K562 (cell line): Measurements from ENCODE around the gene PPARG. TPM values are rescaled to one million over a fixed set of nuclear protein-coding genes. Genes with fewer than 3 reads are reported as not detected.

Experiments used
- ATAC-seq: fragments of 200-7000 bp; cut with Tn5 transposase; 3 replicates; pipeline ENCODE4 v1.9.1; 2020; ENCODE audit warnings: moderate library complexity
- BruUV-seq: library from RNA; stranded (reverse); fragments of 400-500 nt; replicated peaks from 2 replicates; lab custom pipeline; 2021; lab: Mats Ljungman, UMichigan
- CTCF ChIA-PET: fragments of 300-600 bp; formaldehyde crosslinking; extraction: SDS; loops from one replicate; lab custom pipeline; 2021; ENCODE audit warnings: low intra/inter-chr PET ratio; lab: Yijun Ruan, JAX
- POLR2A ChIA-PET: fragments of 300-600, 350-650 bp; sonication (Branson Sonifier 250); formaldehyde crosslinking; extraction: SDS; loops from one replicate; lab custom pipeline; 2021; ENCODE audit warnings: antibody characterized with exemption, inconsistent platforms; lab: Yijun Ruan, JAX
- DNase-seq, 4 experiments: peaks; one replicate each; pipeline versions ENCODE4 v3.0.0 to v3.0.0-alpha.2; 2011 to 2018; ENCODE audit warnings: low spot score in 3 of 4, mixed read lengths in 3 of 4; ENCODE audit errors: extremely low read depth in 1 of 4
- FAIRE-seq: peaks from 2 replicates; lab custom pipeline; 2011; peaks lifted over from hg19 to GRCh38; lab: Jason Lieb, UNC
- H2AFZ ChIP-seq: 2 replicates; pipeline ENCODE4 v1.6.0; 2011; ENCODE audit warnings: low read depth, low read length, control low read depth, inconsistent platforms
- H3K27ac ChIP-seq: fragments of 200-600 bp; 3 replicates; pipeline ENCODE4 v1.8.0; 2011; ENCODE audit warnings: low read depth, mild to moderate bottlenecking, control low read depth, inconsistent platforms, low read length, moderate library complexity, mixed read lengths; ENCODE audit errors: extremely low read depth
- H3K27me3 ChIP-seq, 2 experiments: fragments of 300-600 bp in 1 of 2; 2 replicates in 1 of 2; 3 replicates in 1 of 2; pipeline versions ENCODE4 v1.6.0 to v1.8.0; 2011; ENCODE audit warnings: inconsistent platforms in 2 of 2, low read length in 2 of 2, mild to moderate bottlenecking in 1 of 2, mixed read lengths in 1 of 2, moderate library complexity in 1 of 2; ENCODE audit not compliant: control insufficient read depth in 2 of 2, insufficient read depth in 2 of 2
- H3K36me3 ChIP-seq: fragments of 300-600 bp; 3 replicates; pipeline ENCODE4 v1.8.0; 2011; ENCODE audit warnings: mild to moderate bottlenecking, low read length, inconsistent platforms; ENCODE audit not compliant: control insufficient read depth, insufficient read depth
- H3K4me1 ChIP-seq, 2 experiments: fragments of 200-600 bp in 1 of 2; replicated peaks in 1 of 2; 2 replicates in 1 of 2; 3 replicates in 1 of 2; pipeline versions ENCODE4 v1.5.1 to v1.8.0; 2011; ENCODE audit warnings: inconsistent platforms in 2 of 2, low read length in 2 of 2, mild to moderate bottlenecking in 1 of 2, mixed read lengths in 1 of 2, moderate library complexity in 1 of 2; ENCODE audit not compliant: control insufficient read depth in 2 of 2, insufficient read depth in 2 of 2
- H3K4me2 ChIP-seq: 2 replicates; pipeline ENCODE4 v1.6.1; 2011; ENCODE audit warnings: low read length, control low read depth, inconsistent platforms, mixed read lengths; ENCODE audit not compliant: insufficient read depth
- H3K4me3 ChIP-seq: fragments of 200-600 bp; sonication (generic), shearing (Covaris generic); 2 replicates; pipeline ENCODE4 v1.5.1; 2016; ENCODE audit warnings: control low read depth, inconsistent platforms
- H3K79me2 ChIP-seq: fragments of 200-600 bp; 3 replicates; pipeline ENCODE4 v1.8.0; 2011; ENCODE audit warnings: low read length, inconsistent platforms; ENCODE audit not compliant: control insufficient read depth, insufficient read depth
- H3K9ac ChIP-seq, 2 experiments: 2 replicates each; pipeline versions ENCODE4 v1.6.0 to v1.6.1; 2011; ENCODE audit warnings: low read depth in 2 of 2, low read length in 2 of 2, control low read depth in 1 of 2, inconsistent platforms in 1 of 2, mild to moderate bottlenecking in 1 of 2, mixed read lengths in 1 of 2; ENCODE audit not compliant: insufficient read depth in 1 of 2
- H3K9me1 ChIP-seq: one replicate; pipeline ENCODE4 v1.6.0; 2011; ENCODE audit warnings: inconsistent platforms, mild to moderate bottlenecking, low read length, moderate library complexity; ENCODE audit not compliant: control insufficient read depth, insufficient read depth
- H3K9me3 ChIP-seq: replicated peaks from 2 replicates; pipeline ENCODE4 v1.5.1; 2011; ENCODE audit warnings: low read depth, low read length, inconsistent platforms; ENCODE audit not compliant: control insufficient read depth, insufficient read depth
- H4K20me1 ChIP-seq: replicated peaks from 2 replicates; pipeline ENCODE4 v1.6.1; 2011; ENCODE audit warnings: low read length, inconsistent platforms, mixed read lengths; ENCODE audit not compliant: control insufficient read depth, insufficient read depth
- HSF4 ChIP-seq: fragments of 250-450 bp; sonication (Bioruptor Pico); IDR thresholded peaks from 2 replicates; pipeline ENCODE4 v2.1.2; 2022; ENCODE audit warnings: mild to moderate bottlenecking, moderate library complexity, borderline replicate concordance
- KDM1A ChIP-seq, 2 experiments: fragments of 450-650 bp; IDR thresholded peaks; 2 replicates each; pipeline ENCODE4 v1.6.1; 2016; ENCODE audit warnings: mild to moderate bottlenecking in 2 of 2
- KDM4B ChIP-seq, 2 experiments: fragments of 450-650 bp in 1 of 2; sonication (generic) in 1 of 2; IDR thresholded peaks; 2 replicates each; pipeline ENCODE4 v1.6.1; 2016 to 2017; ENCODE audit warnings: borderline replicate concordance in 2 of 2, antibody characterized with exemption in 1 of 2, low read depth in 1 of 2, mild to moderate bottlenecking in 1 of 2
- PYGO2 ChIP-seq: fragments of 450-650 bp; IDR thresholded peaks from 2 replicates; pipeline ENCODE4 v1.6.1; 2016; ENCODE audit warnings: mild to moderate bottlenecking, missing genetic modification characterization, moderate library complexity, missing compliant biosample characterization
- RBM17 ChIP-seq: fragments of 200-400 bp; formaldehyde crosslinking; IDR thresholded peaks from 2 replicates; pipeline ENCODE4 v1.6.1; 2017; ENCODE audit warnings: low read depth, mild to moderate bottlenecking, low read length, borderline replicate concordance
- SP2 ChIP-seq: IDR thresholded peaks from 2 replicates; pipeline ENCODE4 v1.6.1; 2011; ENCODE audit warnings: mild to moderate bottlenecking, low read depth, low read length, moderate library complexity; ENCODE audit not compliant: poor library complexity, severe bottlenecking; ENCODE audit errors: extremely low read depth
- TEAD2 ChIP-seq: fragments of 450-650 bp; IDR thresholded peaks from 2 replicates; pipeline ENCODE4 v1.6.1; 2016; ENCODE audit warnings: missing genetic modification characterization, control low read depth, missing compliant biosample characterization
- XRCC3 ChIP-seq: fragments of 450-650 bp; IDR thresholded peaks from 2 replicates; pipeline ENCODE4 v1.6.1; 2017; ENCODE audit warnings: mild to moderate bottlenecking, moderate library complexity
- ZNF79 ChIP-seq: fragments of 250-450 bp; sonication (Bioruptor Pico); IDR thresholded peaks from 2 replicates; pipeline ENCODE4 v1.4.0; 2020; ENCODE audit warnings: low read depth, mild to moderate bottlenecking, moderate library complexity
- WGBS: fragments of 100-300 bp; shearing (Covaris generic); methylation state at CpG from one replicate; pipeline ENCODE4 v1.1.6; 2016; ENCODE audit warnings: low coverage, mixed read lengths; ENCODE audit not compliant: insufficient coverage; ENCODE audit errors: missing lambda C conversion rate; 5-methylcytosine and 5-hydroxymethylcytosine counted together
- in situ Hi-C: fragments of 300-500 bp; cut with MboI; formaldehyde crosslinking; loops from 4 replicates; pipeline ENCODE4 v1.15.0; 2018; ENCODE audit warnings: inconsistent platforms, mixed read lengths
- intact Hi-C: fragments of 100-400 bp; cut with micrococcal nuclease; formaldehyde crosslinking; loops from 2 replicates; pipeline ENCODE4 v1.14.2; 2022
- polyA plus RNA-seq, 8 experiments: library from polyadenylated mRNA; depleted of rRNA in 4 of 8; stranded (reverse) in 5 of 8; unstranded in 3 of 8; fragments of >200 nt; fragmentation: Nextera tagmentation in 2 of 8; fragmentation: Illumina TruSeq in 1 of 8; extraction: Ambion mirVana in 2 of 8; extraction: Trizol in 1 of 8; gene quantifications; 2 replicates each; pipeline versions ENCODE4 v1.2.1 to v1.2.3, GENCODE V29; 2011 to 2014; ENCODE audit warnings: inconsistent platforms in 1 of 8, missing spikeins in 1 of 8
- total RNA-seq, 7 experiments: library from RNA; depleted of rRNA in 6 of 7; stranded (reverse); fragments of >200 nt in 6 of 7; fragmentation: Illumina TruSeq in 2 of 7; extraction: Trizol in 2 of 7; gene quantifications; 2 replicates each; pipeline versions ENCODE4 v1.2.1 to v1.2.3, GENCODE V29; 2011 to 2021; ENCODE audit warnings: low replicate concordance in 1 of 7

The PPARG gene
- total and polyA plus RNA-seq, 9 of the 15 experiments (the other 6 are each of a cell fraction or from before 2014, with no cell fraction given), result not detected

- H2AFZ ChIP-seq, result no peak overlapping the region
- 1% methylated on average over 3 of the region's 3 CpGs for WGBS
- H3K4me2 ChIP-seq, result no peak overlapping the region
- FAIRE-seq, result no peak
- BruUV-seq, result no TSS peak
- H3K9ac ChIP-seq, result no peak overlapping the region
- no peaks in the 10 kb centered on the region for H3K4me1 ChIP-seq
- H3K27me3 ChIP-seq, result no peaks in the 10 kb centered on the region; a peak in 1 of 5 replicates
- H3K4me3 ChIP-seq, result no peak overlapping the region
- no peaks in the 10 kb centered on the region for H3K9me3 ChIP-seq
- H3K27ac ChIP-seq, result no peak overlapping the region
- no peaks in the 10 kb centered on the region for H4K20me1 ChIP-seq
- in situ Hi-C loops, result no loop called here
- H3K36me3 ChIP-seq, result no peaks in the 10 kb centered on the region
- TF ChIP-seq SP2 (no peak), TEAD2 (tag) (no peak), KDM1A (IDR thresholded peaks at IDR 0.05) (no peak), XRCC3 (no peak), RBM17 (no peak)
- CTCF ChIA-PET, result no interaction called here
- POLR2A ChIA-PET, result no interaction called here
- H3K79me2 ChIP-seq, result no peaks in the 10 kb centered on the region
- intact Hi-C loops, result no loop called here
- ATAC-seq, result no peak
- no peaks in the 10 kb centered on the region for H3K9me1 ChIP-seq
- no peak for DNase-seq
These were observed 45.9 kb downstream of the PPARG start for GRCh38 chr3:12334786-12335185.

- Histone ChIP-seq H3K9me1 (no peaks in the 10 kb centered on the region), H4K20me1 (no peaks in the 10 kb centered on the region), H3K9me3 (no peaks in the 10 kb centered on the region), H2AFZ (no peak overlapping the region), H3K27ac (no peak overlapping the region), H3K9ac (no peak overlapping the region), H3K79me2 (no peaks in the 10 kb centered on the region), H3K4me3 (no peak overlapping the region), H3K4me2 (no peak overlapping the region), H3K27me3 (no peaks in the 10 kb centered on the region; a peak in 1 of 5 replicates), H3K36me3 (no peaks in the 10 kb centered on the region), H3K4me1 (no peaks in the 10 kb centered on the region)
- WGBS, result 0% methylated on average over 3 of the region's 3 CpGs
- ChIA-PET POLR2A (no interaction called here), CTCF (no interaction called here)
- no peak for FAIRE-seq
- in situ Hi-C loops (no loop called here), intact Hi-C loops (no loop called here)
- no peak for ATAC-seq
- DNase-seq, result no peak
- no TSS peak for BruUV-seq
- TF ChIP-seq ZNF79 (CRISPR knock-in tag), result no peak
- no peak for TF ChIP-seq HSF4 (CRISPR knock-in tag)
- TF ChIP-seq KDM4B (IDR thresholded peaks at IDR 0.05; ENCODE audit: borderline replicate concordance in 2 of 2, low read depth in 1 of 2), result no peak
- TF ChIP-seq PYGO2 (tag), result no peak
These were observed 46.6 kb downstream of the PPARG start for GRCh38 chr3:12335421-12335820.
